ENCODE results near the gene MTHFD1.

DNA sequence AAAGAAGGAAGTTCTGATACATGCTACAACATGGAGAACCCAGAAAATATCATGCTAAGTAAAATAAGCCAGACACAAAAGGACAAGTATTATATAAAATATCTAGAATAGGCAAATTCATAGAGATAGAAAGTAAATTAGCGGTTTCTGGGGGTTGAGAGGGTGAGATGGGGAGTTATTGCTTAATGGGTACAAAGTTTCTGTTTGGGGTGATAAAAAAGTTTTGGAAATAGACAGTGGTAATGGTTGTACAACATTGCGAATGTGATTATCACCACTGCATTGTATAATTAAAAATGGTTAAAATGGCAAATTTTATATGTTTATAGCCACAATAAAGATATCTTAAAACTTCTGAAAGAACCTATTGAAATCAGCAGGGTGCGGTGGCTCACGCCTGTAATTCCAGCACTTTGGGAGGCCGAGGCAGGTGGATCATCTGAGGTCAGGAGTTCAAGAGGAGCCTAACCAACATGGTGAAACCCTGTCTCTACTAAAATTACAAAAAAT lies 100.5 kb downstream of the MTHFD1 start:
- TF ChIP-seq POLR2A (conservative IDR thresholded peaks at IDR 0.05): no peak
- TF ChIP-seq TEAD1 (CRISPR knock-in tag; IDR thresholded peaks at IDR 0.05): no peak
- TF ChIP-seq, protein P1, sequence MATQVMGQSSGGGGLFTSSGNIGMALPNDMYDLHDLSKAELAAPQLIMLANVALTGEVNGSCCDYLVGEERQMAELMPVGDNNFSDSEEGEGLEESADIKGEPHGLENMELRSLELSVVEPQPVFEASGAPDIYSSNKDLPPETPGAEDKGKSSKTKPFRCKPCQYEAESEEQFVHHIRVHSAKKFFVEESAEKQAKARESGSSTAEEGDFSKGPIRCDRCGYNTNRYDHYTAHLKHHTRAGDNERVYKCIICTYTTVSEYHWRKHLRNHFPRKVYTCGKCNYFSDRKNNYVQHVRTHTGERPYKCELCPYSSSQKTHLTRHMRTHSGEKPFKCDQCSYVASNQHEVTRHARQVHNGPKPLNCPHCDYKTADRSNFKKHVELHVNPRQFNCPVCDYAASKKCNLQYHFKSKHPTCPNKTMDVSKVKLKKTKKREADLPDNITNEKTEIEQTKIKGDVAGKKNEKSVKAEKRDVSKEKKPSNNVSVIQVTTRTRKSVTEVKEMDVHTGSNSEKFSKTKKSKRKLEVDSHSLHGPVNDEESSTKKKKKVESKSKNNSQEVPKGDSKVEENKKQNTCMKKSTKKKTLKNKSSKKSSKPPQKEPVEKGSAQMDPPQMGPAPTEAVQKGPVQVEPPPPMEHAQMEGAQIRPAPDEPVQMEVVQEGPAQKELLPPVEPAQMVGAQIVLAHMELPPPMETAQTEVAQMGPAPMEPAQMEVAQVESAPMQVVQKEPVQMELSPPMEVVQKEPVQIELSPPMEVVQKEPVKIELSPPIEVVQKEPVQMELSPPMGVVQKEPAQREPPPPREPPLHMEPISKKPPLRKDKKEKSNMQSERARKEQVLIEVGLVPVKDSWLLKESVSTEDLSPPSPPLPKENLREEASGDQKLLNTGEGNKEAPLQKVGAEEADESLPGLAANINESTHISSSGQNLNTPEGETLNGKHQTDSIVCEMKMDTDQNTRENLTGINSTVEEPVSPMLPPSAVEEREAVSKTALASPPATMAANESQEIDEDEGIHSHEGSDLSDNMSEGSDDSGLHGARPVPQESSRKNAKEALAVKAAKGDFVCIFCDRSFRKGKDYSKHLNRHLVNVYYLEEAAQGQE (IDR thresholded peaks at IDR 0.05; ENCODE audit: borderline replicate concordance): no peak
- TF ChIP-seq, protein P1 (CRISPR knock-in tag; IDR thresholded peaks at IDR 0.05; ENCODE audit: low read depth): no peak
- TF ChIP-seq, protein P2, sequence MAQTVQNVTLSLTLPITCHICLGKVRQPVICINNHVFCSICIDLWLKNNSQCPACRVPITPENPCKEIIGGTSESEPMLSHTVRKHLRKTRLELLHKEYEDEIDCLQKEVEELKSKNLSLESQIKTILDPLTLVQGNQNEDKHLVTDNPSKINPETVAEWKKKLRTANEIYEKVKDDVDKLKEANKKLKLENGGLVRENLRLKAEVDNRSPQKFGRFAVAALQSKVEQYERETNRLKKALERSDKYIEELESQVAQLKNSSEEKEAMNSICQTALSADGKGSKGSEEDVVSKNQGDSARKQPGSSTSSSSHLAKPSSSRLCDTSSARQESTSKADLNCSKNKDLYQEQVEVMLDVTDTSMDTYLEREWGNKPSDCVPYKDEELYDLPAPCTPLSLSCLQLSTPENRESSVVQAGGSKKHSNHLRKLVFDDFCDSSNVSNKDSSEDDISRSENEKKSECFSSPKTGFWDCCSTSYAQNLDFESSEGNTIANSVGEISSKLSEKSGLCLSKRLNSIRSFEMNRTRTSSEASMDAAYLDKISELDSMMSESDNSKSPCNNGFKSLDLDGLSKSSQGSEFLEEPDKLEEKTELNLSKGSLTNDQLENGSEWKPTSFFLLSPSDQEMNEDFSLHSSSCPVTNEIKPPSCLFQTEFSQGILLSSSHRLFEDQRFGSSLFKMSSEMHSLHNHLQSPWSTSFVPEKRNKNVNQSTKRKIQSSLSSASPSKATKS (CRISPR knock-in tag; IDR thresholded peaks at IDR 0.05): no peak
- no peak for TF ChIP-seq ZC3H4 (CRISPR knock-in tag; IDR thresholded peaks at IDR 0.05; ENCODE audit: borderline replicate concordance)
- TF ChIP-seq TCF7L2 (IDR thresholded peaks at IDR 0.05; ENCODE audit: low read depth, low read length): no peak
- TF ChIP-seq, protein P3, sequence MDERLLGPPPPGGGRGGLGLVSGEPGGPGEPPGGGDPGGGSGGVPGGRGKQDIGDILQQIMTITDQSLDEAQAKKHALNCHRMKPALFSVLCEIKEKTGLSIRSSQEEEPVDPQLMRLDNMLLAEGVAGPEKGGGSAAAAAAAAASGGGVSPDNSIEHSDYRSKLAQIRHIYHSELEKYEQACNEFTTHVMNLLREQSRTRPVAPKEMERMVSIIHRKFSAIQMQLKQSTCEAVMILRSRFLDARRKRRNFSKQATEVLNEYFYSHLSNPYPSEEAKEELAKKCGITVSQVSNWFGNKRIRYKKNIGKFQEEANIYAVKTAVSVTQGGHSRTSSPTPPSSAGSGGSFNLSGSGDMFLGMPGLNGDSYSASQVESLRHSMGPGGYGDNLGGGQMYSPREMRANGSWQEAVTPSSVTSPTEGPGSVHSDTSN (CRISPR knock-in tag; IDR thresholded peaks at IDR 0.05; ENCODE audit: low read depth): no peak
- TF ChIP-seq, protein P3 (tag; conservative IDR thresholded peaks at IDR 0.05; ENCODE audit: low read depth): no peak
- TF ChIP-seq, protein P4, sequence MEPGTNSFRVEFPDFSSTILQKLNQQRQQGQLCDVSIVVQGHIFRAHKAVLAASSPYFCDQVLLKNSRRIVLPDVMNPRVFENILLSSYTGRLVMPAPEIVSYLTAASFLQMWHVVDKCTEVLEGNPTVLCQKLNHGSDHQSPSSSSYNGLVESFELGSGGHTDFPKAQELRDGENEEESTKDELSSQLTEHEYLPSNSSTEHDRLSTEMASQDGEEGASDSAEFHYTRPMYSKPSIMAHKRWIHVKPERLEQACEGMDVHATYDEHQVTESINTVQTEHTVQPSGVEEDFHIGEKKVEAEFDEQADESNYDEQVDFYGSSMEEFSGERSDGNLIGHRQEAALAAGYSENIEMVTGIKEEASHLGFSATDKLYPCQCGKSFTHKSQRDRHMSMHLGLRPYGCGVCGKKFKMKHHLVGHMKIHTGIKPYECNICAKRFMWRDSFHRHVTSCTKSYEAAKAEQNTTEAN (CRISPR knock-in tag; IDR thresholded peaks at IDR 0.05): no peak
- no peak for TF ChIP-seq ZNF239 (CRISPR knock-in tag; IDR thresholded peaks at IDR 0.05)
- no peak for TF ChIP-seq SP1 (CRISPR knock-in tag; IDR thresholded peaks at IDR 0.05)
- TF ChIP-seq KDM5B (IDR thresholded peaks at IDR 0.05; ENCODE audit: insufficient replicate concordance, low read depth, low read length): no peak
- TF ChIP-seq HDAC1 (IDR thresholded peaks at IDR 0.05): no peak
- no peak for TF ChIP-seq TAF1 (IDR thresholded peaks at IDR 0.05; ENCODE audit: control insufficient read depth, extremely low read depth, insufficient read depth, low read length, severe bottlenecking)
